Measurements from ENCODE around the gene CYTH3. TPM values are rescaled to one million over a fixed set of nuclear protein-coding genes. Genes with fewer than 3 reads are reported as not detected.

The CYTH3 gene
- total RNA-seq, 1 donor from 2014 or later = 2.6 TPM

- DNase-seq (no peak), ATAC-seq (ENCODE audit: low read depth) (no peak)
- Mint-ChIP-seq H3K36me3 (ENCODE audit: low read depth) (peaks cover 38% of the 10 kb centered on the region), H3K9me3 (no peaks in the 10 kb centered on the region), H3K4me1 (peaks cover 7% of the 10 kb centered on the region), H3K4me3 (no peak overlapping the region), H3K27me3 (no peaks in the 10 kb centered on the region), H3K27ac (no peak overlapping the region)
- POLR2A ChIA-PET = no interaction called here
- intact Hi-C loops (cut with micrococcal nuclease) = loop anchor here (5.0 kb wide), 1 partner anchor 109 kb away; the partner anchor contains the start of gene CYTH3
- CTCF ChIA-PET = interaction anchor here (2.6 kb wide), 1 partner anchor 160 kb away, joined by 11 read pairs; no protein-coding TSS in a partner anchor
- no peak for TF ChIP-seq CTCF (IDR thresholded peaks at IDR 0.05)
Observed at GRCh38 chr7:6162650-6163366, 109.6 kb downstream of the CYTH3 start.

GRCh38 chr7:6162331-6162620, 110.1 kb downstream of the CYTH3 start:
- intact Hi-C loops (cut with micrococcal nuclease) = loop anchor here (5.0 kb wide), 1 partner anchor 110 kb away; the partner anchor contains the start of gene CYTH3
- no peaks in the 10 kb centered on the region for H3K27me3 Mint-ChIP-seq
- DNase-seq (no peak), ATAC-seq (ENCODE audit: low read depth) (no peak)
- ChIA-PET CTCF (interaction anchor here (2.6 kb wide), 1 partner anchor 161 kb away, joined by 11 read pairs; no protein-coding TSS in a partner anchor), POLR2A (no interaction called here)
- peaks cover 7% of the 10 kb centered on the region for H3K4me1 Mint-ChIP-seq
- H3K27ac Mint-ChIP-seq = no peak overlapping the region
- no peak overlapping the region for H3K4me3 Mint-ChIP-seq
- H3K9me3 Mint-ChIP-seq = no peaks in the 10 kb centered on the region
- TF ChIP-seq CTCF (IDR thresholded peaks at IDR 0.05) = no peak
- peaks cover 43% of the 10 kb centered on the region for H3K36me3 Mint-ChIP-seq (ENCODE audit: low read depth)

GRCh38 chr7:6161463-6162330, 110.7 kb downstream of the CYTH3 start:
- ChIA-PET POLR2A (no interaction called here), CTCF (interaction anchor here (2.6 kb wide), 1 partner anchor 162 kb away, joined by 11 read pairs; no protein-coding TSS in a partner anchor)
- ATAC-seq (ENCODE audit: low read depth) (no peak), DNase-seq (no peak)
- no peak overlapping the region for H3K4me3 Mint-ChIP-seq
- no peak for TF ChIP-seq CTCF (IDR thresholded peaks at IDR 0.05)
- H3K36me3 Mint-ChIP-seq (ENCODE audit: low read depth) = peaks cover 47% of the 10 kb centered on the region
- H3K9me3 Mint-ChIP-seq = no peaks in the 10 kb centered on the region
- intact Hi-C loops (cut with micrococcal nuclease) = loop anchor here (5.0 kb wide), 1 partner anchor 111 kb away; the partner anchor contains the start of gene CYTH3
- H3K27me3 Mint-ChIP-seq = no peaks in the 10 kb centered on the region
- peaks cover 1% of the 10 kb centered on the region for H3K4me1 Mint-ChIP-seq
- H3K27ac Mint-ChIP-seq = no peak overlapping the region

GRCh38 chr7:6160191-6160623, 112.2 kb downstream of the CYTH3 start:
- Mint-ChIP-seq H3K27ac (no peak overlapping the region), H3K4me3 (no peak overlapping the region), H3K9me3 (no peaks in the 10 kb centered on the region)

More at GRCh38 chr7:6160191-6160623, 112.2 kb downstream of the CYTH3 start:
- ChIA-PET POLR2A (interaction anchor here (0.6 kb wide), 1 partner anchor 80 kb away, joined by 5 read pairs; no protein-coding TSS in a partner anchor), CTCF (interaction anchor here (1.2 to 2.6 kb wide), 3 partner anchors 111 to 189 kb away, joined by 3 to 11 read pairs (median 4); no protein-coding TSS in a partner anchor)
- intact Hi-C loops (cut with micrococcal nuclease) = loop anchor here (1.0 to 5.0 kb wide), 2 partner anchors 112 to 163 kb away; partner anchors contain the start of gene CYTH3
- TF ChIP-seq CTCF (IDR thresholded peaks at IDR 0.05) = no peak
- ATAC-seq (ENCODE audit: low read depth) (no peak), DNase-seq (no peak)
- no peaks in the 10 kb centered on the region for H3K4me1 Mint-ChIP-seq
- peaks cover 59% of the 10 kb centered on the region for H3K36me3 Mint-ChIP-seq (ENCODE audit: low read depth)
- no peaks in the 10 kb centered on the region for H3K27me3 Mint-ChIP-seq

Measured in activated B cell treated with CpG ODN at 0.5 μM for 24 hours (primary cell).